ENCODE data around the gene CKAP2L. TPM values are rescaled to one million over a fixed set of nuclear protein-coding genes. Genes with fewer than 3 reads are reported as not detected.

Gene CKAP2L
- total RNA-seq, 4 donors from 2014 or later, result 0.50 to 1.8 TPM; not detected in 2

GRCh38 chr2:112787294-112787693, 22.9 kb upstream of the CKAP2L start:
- Histone ChIP-seq H3K4me3 (no peak overlapping the region), H3K9me3 (no peaks in the 10 kb centered on the region), H3K36me3 (no peaks in the 10 kb centered on the region), H3K27ac (no peak overlapping the region), H3K27me3 (no peaks in the 10 kb centered on the region), H3K4me1 (no peaks in the 10 kb centered on the region)
- TF ChIP-seq POLR2AphosphoS5 (IDR thresholded peaks at IDR 0.05), result no peak
- TF ChIP-seq POLR2A (IDR thresholded peaks at IDR 0.05), result no peak
- TF ChIP-seq CTCF (IDR thresholded peaks at IDR 0.05), result no peak
- TF ChIP-seq EP300 (IDR thresholded peaks at IDR 0.05), result no peak
- WGBS, 2 donors (ENCODE audit: low coverage in 1 of 2), result 79 to 93% methylated on average over 3 of the region's 3 CpGs
- ATAC-seq, result no peak

- H3K36me3 ChIP-seq, result no peaks in the 10 kb centered on the region
- H3K27ac ChIP-seq, result no peak within 1 kb of the TSS
- ATAC-seq, result no peak
- no peaks in the 10 kb centered on the region for H3K9me3 ChIP-seq
- no peaks in the 10 kb centered on the region for H3K27me3 ChIP-seq
- no peak within 1 kb of the TSS for H3K4me3 ChIP-seq
- WGBS, 2 donors (ENCODE audit: low coverage in 1 of 2), result 32 to 35% methylated on average over 13 of the region's 13 CpGs
- H3K4me1 ChIP-seq, result no peaks in the 10 kb centered on the region
- no peak for TF ChIP-seq CTCF (IDR thresholded peaks at IDR 0.05)
- TF ChIP-seq POLR2A (IDR thresholded peaks at IDR 0.05), result no peak
- no peak for TF ChIP-seq EP300 (IDR thresholded peaks at IDR 0.05)
- TF ChIP-seq POLR2AphosphoS5 (IDR thresholded peaks at IDR 0.05), result no peak
These were observed 20.1 kb upstream of the CKAP2L start, which contains the start of gene IL1A for GRCh38 chr2:112784199-112785189. IL1A (minus strand) TSS chr2:112784493; CDS start chr2:112783770, 723 bp downstream.

- no peaks in the 10 kb centered on the region for H3K36me3 ChIP-seq
- no peak overlapping the region for H3K4me3 ChIP-seq
- no peaks in the 10 kb centered on the region for H3K27me3 ChIP-seq
- WGBS, 2 donors (ENCODE audit: low coverage in 1 of 2), result 92 to 100% methylated on average over 2 to 3 of the region's 3 CpGs
- no peak overlapping the region for H3K27ac ChIP-seq
- no peaks in the 10 kb centered on the region for H3K4me1 ChIP-seq
- TF ChIP-seq POLR2A (IDR thresholded peaks at IDR 0.05), result no peak
- TF ChIP-seq CTCF (IDR thresholded peaks at IDR 0.05), result no peak
- no peak for TF ChIP-seq POLR2AphosphoS5 (IDR thresholded peaks at IDR 0.05)
- no peak for TF ChIP-seq EP300 (IDR thresholded peaks at IDR 0.05)
- no peaks in the 10 kb centered on the region for H3K9me3 ChIP-seq
- ATAC-seq, result no peak
These were observed 18.8 kb upstream of the CKAP2L start for GRCh38 chr2:112783187-112783714.

- H3K9me3 ChIP-seq, result no peaks in the 10 kb centered on the region
- no peak for ATAC-seq
- H3K4me1 ChIP-seq, result no peaks in the 10 kb centered on the region
- H3K27me3 ChIP-seq, result no peaks in the 10 kb centered on the region
- no peak overlapping the region for H3K27ac ChIP-seq
- TF ChIP-seq POLR2A (IDR thresholded peaks at IDR 0.05), result no peak
- no peak for TF ChIP-seq CTCF (IDR thresholded peaks at IDR 0.05)
- TF ChIP-seq EP300 (IDR thresholded peaks at IDR 0.05), result no peak
- no peak for TF ChIP-seq POLR2AphosphoS5 (IDR thresholded peaks at IDR 0.05)
- WGBS, 2 donors (ENCODE audit: low coverage in 1 of 2), result 79% methylated on average over 3 of the region's 3 CpGs; no CpG with 5 or more reads in 1 of the 2 donors
- no peak overlapping the region for H3K4me3 ChIP-seq
- H3K36me3 ChIP-seq, result no peaks in the 10 kb centered on the region
These were observed 17.9 kb upstream of the CKAP2L start for GRCh38 chr2:112782234-112782799.
